GM21423 (cell line): ENCODE data around the gene CMTM4.
A peak's percentile ranks its signal among the peaks of the same experiment; 100 is the strongest.
"Not testable (repeated sequence)": the region's sequence is repeated elsewhere in the genome, so short reads cannot be mapped to it uniquely, and the experiment has no call there.

Experiments
- ATAC-seq: cut with Tn5 transposase; IDR thresholded peaks from one replicate; pipeline ENCODE4 v1.9.1; 2021; ENCODE audit warnings: mild to moderate bottlenecking, moderate library complexity; ENCODE audit not compliant: unreplicated experiment

The CMTM4 gene

DNA sequence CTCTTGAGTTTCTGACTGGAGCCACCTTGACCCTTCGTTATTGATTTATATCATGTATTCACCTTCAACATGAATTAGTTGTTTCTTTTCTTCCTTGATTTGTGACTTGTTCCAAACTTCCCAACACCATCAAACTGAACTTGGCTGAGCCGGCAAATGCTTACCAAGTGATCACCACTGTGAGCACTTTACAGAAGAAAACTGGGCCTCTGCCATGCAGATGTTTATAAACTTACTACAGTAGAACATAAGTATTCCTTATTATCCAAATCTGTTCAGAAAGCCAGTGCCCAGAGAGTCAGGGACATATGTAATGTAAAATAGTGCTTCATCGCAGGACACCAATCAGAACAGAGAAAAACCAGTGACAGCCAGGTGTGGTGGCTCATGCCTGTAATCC is 19.9 kb downstream of the CMTM4 start:
- no peak for ATAC-seq

DNA sequence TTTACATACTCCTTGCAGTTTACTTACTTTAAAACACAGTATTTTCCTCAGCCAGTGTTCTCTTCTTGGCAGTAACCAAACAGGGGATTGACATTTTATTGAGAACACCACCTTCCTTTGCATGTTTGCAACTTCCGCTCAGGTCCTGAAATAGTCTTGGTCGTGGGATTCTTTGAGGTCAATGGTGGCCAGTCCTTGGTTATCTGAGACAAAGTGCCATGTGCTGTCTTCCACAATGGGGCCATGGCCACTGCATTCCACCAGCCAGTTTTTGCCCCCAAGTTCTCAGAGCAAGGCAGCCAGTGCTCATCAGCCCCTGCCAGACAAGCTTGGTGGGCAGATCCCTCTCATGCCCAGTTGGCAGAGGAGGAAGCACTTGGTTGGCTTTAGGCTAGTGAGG is 22.9 kb downstream of the CMTM4 start:
- no peak for ATAC-seq

- no peak for ATAC-seq
Observed at GRCh38 chr16:66670691-66671388, 25.7 kb downstream of the CMTM4 start.

- no peak for ATAC-seq
Observed at GRCh38 chr16:66668777-66669444, 27.6 kb downstream of the CMTM4 start.

DNA sequence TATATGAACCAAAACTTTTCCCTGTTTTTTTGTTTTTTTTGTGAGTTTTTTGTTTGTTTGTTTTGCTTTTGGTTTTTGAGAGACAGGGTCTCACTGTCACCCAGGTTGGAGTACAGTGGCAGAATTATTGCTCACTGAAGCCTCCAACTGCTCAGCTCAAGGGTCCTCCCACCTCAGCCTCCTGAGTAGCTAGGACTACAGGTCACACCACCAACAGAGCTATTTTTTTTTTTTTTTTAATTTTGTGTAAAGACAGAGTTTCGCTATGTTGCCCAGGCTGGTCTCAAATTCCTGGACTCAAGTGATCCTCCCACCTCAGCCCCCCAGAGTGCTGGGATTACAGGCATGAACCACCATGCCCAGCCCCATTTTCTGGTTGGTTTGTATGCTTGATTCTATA is 28.6 kb downstream of the CMTM4 start:
- no peak for ATAC-seq

DNA sequence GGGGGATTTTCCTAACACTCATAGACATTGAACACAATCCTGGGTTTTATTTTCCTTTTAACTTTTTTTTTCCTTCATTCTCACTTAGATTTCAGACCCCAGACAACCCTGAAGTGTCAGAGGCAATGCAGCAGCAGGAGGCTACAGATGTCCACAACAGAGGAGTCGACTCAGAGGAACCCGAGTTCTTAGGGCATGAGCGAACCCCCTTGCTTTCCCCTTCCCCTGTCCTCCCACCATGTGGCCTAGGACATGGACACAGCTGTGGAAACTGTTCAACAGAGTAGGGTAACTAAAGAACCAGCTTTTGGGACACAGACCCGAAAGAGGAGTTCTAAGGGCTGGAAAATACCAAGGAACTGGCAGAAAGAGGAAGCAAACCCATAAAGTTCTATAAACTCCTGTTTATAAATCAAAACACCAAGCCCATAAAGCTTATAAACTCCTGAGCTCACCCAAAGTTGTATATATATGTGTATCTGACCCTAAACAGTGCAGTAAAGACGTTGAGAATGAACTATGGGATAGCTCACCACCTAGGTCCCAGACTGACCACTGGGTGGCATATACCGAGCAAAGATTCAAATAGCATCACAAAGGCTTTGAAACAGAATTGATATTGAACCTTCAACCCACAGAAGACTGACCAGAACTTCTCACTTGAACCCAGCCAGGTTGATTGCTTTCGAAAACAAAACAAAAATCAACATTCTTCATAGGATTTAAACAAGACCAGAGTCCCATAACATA is 33.9 kb downstream of the CMTM4 start:
- no peak for ATAC-seq

GRCh38 chr16:66661671-66662346 is 34.7 kb downstream of the CMTM4 start:
- ATAC-seq = not testable (repeated sequence)

DNA sequence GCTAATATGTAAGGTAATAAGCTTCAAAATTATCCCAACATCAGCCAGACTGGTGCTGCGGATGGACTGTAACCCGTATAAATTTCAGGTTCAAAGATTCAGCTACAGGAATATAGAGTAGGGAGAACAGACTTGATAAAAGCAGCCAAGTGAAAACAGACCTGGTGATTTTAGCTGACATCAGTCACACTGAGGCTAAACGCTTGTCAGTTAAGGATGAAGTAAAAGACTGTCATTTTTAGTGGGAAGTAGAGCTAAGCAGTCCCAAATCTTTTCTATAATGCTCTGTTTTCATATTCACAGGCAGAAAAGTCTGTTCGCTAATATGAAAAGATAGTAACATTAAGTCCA is 35.4 kb downstream of the CMTM4 start:
- ATAC-seq = no peak

DNA sequence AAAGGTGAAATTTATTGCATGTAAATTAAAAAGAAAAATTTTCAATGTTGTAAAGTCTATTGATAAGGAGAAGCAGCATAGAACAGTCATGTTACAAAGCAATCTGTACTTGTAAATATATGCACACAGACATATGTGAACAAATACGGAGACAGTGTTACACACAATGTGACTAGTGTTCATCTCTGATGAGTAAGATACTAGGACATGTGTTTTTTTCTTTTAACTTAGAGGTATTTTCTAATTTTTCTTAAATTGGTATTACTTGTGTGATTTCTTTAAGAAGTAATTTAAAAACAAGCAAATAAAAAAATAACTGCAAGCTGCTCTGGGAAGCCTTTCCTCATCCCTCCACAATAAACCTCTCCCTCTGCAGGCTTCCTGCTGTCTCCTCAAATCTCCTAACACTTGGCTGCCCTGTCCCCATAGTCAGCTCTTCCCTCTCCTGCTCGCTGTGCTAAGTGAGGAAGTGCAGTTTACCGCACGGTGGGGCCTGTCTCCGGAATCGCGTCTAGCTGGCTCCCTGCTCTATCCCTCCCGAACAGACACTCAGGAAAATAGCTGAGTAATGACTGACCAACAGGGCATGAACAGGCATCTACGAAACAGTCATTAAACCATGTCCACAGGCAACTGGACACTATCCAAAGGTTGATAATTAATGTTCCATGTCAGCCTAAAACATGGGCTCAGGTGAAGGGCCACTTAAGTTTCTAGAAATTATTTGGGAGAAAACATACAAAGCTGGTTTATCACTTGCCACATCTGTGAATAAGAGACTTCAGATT is 35.9 kb downstream of the CMTM4 start:
- no peak for ATAC-seq

DNA sequence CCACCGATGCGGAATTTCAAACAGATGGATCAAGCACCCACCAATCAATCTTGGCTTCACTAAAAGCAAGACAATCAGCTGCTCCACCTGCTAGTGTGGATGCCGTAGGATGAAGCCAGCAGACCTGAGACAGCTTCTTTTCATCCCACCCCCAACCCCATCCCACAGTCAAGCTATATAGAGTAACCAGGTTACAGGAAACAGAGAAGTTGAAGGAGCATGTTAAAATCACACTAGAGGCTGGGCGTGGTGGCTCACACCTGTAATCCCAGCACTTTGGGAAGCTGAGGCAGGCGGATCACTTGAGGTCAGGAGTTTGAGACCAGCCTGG is 37.7 kb downstream of the CMTM4 start:
- no peak for ATAC-seq

- no peak for ATAC-seq
Observed at GRCh38 chr16:66658143-66658859, 38.2 kb downstream of the CMTM4 start.

GRCh38 chr16:66656547-66656946 is 40.0 kb downstream of the CMTM4 start:
- no peak for ATAC-seq

- ATAC-seq = no peak
Observed at GRCh38 chr16:66653581-66654350, 42.8 kb downstream of the CMTM4 start.

DNA sequence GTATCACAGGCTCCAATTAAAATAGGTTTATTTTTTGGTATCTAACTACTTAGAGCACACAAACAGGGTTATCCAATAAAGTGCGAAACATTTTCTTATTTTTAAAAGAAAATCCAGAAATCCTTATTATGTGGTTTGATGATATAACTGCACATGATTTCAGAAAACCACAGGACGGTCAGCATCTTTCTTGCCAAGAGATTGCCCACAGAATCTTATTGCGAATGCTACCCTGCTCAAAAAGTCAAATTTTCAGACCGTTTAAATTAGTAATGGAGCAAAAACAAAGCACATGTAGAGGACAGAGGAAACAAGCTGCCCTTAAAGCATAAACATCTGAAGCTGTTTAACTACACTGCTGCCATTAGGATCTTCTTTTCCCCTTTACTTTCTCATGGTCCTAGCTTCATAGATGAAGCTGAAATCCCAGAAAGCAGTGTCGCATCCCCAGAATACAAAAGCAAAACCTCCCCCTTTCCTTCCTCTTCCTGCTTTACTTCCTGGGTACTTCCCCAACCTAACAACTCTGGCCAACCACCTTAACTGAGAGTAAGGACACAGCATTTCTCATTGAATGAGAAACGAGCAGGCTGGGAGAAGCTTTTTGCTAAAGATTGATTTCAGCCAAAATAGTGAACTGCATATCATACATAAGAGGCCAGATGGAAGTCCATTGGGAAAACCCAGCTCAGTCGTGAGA is 43.7 kb downstream of the CMTM4 start:
- no peak for ATAC-seq

GRCh38 chr16:66651965-66652364 is 44.6 kb downstream of the CMTM4 start:
- ATAC-seq = no peak

DNA sequence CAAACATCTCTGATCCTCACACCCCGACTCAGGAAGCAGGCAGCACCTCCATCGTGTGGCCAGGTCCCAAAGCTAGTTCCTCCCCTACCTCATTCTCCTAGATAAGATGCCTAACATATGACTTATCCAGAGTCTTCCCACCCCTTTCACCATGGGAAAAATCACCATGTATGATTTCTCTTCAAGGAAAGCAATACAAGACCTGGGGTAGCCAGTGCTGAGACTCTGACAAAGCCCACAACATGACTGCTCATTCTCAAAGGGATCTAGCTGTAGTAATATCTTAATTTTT is 45.1 kb downstream of the CMTM4 start:
- no peak for ATAC-seq

DNA sequence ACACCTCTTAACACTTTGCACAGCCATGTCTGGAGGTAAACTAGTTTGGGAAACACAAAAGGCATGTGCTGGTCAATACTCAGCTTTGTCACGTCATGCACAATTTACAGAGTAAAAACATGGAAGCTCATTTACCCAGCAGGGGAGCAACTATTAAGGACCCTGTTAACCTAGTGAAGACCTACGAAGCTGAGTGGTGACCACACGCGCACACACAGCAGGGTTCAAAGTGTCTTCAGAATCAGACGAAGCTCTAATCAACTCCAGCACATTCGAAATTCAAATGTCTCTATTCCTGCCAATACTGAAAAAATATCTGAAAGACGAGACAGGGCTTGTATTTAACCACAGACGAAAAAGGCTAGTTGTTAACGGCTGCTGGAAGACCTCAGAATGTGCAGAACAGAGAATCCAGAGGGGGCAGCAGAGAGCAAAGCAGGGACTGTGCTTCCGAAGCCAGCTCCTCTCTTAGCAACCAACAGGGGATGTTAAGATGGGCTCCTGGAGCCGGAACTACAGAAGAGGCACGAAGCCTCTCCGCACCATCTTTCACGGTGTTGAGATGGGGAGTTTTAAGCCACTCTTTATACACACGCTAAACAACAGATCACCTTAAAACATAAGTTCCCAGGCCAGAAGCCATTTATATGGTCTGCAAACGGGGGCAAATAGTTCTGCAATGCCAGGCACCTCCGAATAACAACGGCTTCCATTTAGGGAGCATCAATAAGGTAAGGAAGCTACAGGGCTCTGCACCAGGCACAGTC is 45.7 kb downstream of the CMTM4 start:
- peak; percentile 88 for ATAC-seq

DNA sequence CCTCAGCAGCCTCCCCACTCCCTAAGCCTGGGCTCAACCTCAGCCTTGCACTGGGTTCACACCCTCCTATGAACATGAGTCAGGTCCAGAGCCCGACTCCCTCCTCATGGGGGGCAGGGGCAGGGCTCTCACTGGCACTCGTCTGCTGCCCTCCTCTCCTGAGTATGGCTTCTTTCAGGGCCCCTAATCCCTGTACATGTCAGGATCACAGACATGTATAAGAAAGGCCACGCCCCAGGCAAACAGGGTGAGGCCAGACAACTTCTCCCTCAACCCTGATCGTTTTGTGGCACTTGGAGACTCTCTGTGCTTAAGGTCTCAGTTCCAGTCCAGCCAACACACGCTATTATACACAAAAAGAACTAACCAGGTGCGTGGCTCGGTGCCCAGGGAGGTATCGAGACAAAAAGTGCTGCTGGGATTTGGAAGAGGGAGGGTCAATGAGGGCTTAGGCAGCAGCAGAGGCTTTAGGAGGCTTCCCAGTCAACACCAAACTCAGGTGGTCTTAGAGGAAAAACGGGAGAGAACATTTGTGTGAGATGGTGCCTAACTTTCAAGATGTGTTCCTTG is 46.8 kb downstream of the CMTM4 start:
- ATAC-seq = no peak
